OCI-M2 (cell line): Measurements from ENCODE around the gene OSBPL2.

Experiments
- DNase-seq: peaks from one replicate; lab custom pipeline; 2025; ENCODE audit not compliant: unreplicated experiment; lab: John Stamatoyannopoulos, UW

OSBPL2 gene

GRCh38 chr20:62336775-62337557 is 98.6 kb downstream of the OSBPL2 start:
- no peak for DNase-seq

GRCh38 chr20:62337558-62338293 is 99.4 kb downstream of the OSBPL2 start:
- no peak for DNase-seq

GRCh38 chr20:62338294-62338620 is 99.9 kb downstream of the OSBPL2 start:
- DNase-seq: no peak

GRCh38 chr20:62339647-62340062 is 101.3 kb downstream of the OSBPL2 start:
- no peak for DNase-seq

DNA sequence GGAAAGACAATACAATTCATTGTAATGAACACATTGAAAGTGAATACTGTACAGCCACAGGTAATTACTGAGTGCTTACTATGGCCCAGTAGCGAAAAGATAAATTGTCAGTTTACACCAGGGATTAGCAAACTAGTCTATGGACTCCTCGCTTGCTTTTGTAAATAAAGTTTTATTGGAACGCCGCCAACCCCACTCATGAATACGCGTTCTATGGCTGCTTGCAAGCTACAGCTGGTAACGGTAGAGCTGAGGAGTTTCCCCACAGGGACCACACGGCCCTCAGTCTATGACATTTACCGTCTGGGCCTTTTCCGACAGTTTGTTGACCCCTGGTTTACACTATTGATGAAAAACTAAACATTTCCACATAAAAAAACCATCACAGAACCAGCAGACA is 104.6 kb downstream of the OSBPL2 start:
- no peak for DNase-seq

- DNase-seq: no peak
Observed at GRCh38 chr20:62344092-62344491, 105.8 kb downstream of the OSBPL2 start.

GRCh38 chr20:62344782-62345181 is 106.5 kb downstream of the OSBPL2 start:
- DNase-seq: no peak
